Measurements from ENCODE around the gene PCDHGA12.
"Not testable (repeated sequence)": the region's sequence is repeated elsewhere in the genome, so short reads cannot be mapped to it uniquely, and the experiment has no call there.

The PCDHGA12 gene

GRCh38 chr5:141430332-141431113 is at the start of gene PCDHGA12:
PCDHGA12 (plus strand) TSS chr5:141430507; CDS start chr5:141430760, 253 bp downstream.
- DNase-seq (ENCODE audit: low read depth): no peak

- no peak for DNase-seq (ENCODE audit: low read depth)
Observed at GRCh38 chr5:141382469-141383294, 47.6 kb upstream of the PCDHGA12 start, which contains the start of gene PCDHGA7. PCDHGA7 (plus strand) TSS chr5:141382742; CDS start chr5:141382900, 158 bp downstream.

- DNase-seq (ENCODE audit: low read depth): no peak
Observed at GRCh38 chr5:141383345-141383744, 47.0 kb upstream of the PCDHGA12 start.

- no peak for DNase-seq (ENCODE audit: low read depth)
Observed at GRCh38 chr5:141384471-141385267, 45.6 kb upstream of the PCDHGA12 start.

- not testable (repeated sequence) for DNase-seq (ENCODE audit: low read depth)
Observed at GRCh38 chr5:141387557-141388311, 42.6 kb upstream of the PCDHGA12 start, which contains the start of gene PCDHGB4. PCDHGB4 (plus strand) TSS chr5:141387698; CDS start chr5:141387885, 187 bp downstream.

- no peak for DNase-seq (ENCODE audit: low read depth)
Observed at GRCh38 chr5:141388661-141389060, 41.6 kb upstream of the PCDHGA12 start.

- DNase-seq (ENCODE audit: low read depth): no peak
Observed at GRCh38 chr5:141389153-141390042, 40.9 kb upstream of the PCDHGA12 start.

- DNase-seq (ENCODE audit: low read depth): no peak
Observed at GRCh38 chr5:141392429-141393198, 37.7 kb upstream of the PCDHGA12 start, which contains the start of gene PCDHGA8. PCDHGA8 (plus strand) TSS chr5:141392633; CDS start chr5:141392814, 181 bp downstream.

GRCh38 chr5:141393267-141393666 is 37.0 kb upstream of the PCDHGA12 start:
- no peak for DNase-seq (ENCODE audit: low read depth)

GRCh38 chr5:141394401-141395187 is 35.7 kb upstream of the PCDHGA12 start:
- not testable (repeated sequence) for DNase-seq (ENCODE audit: low read depth)

GRCh38 chr5:141397756-141398551 is 32.4 kb upstream of the PCDHGA12 start, which contains the start of gene PCDHGB5:
PCDHGB5 (plus strand) TSS chr5:141397947; CDS start chr5:141398128, 181 bp downstream.
- not testable (repeated sequence) for DNase-seq (ENCODE audit: low read depth)

GRCh38 chr5:141398608-141399007 is 31.7 kb upstream of the PCDHGA12 start:
- no peak for DNase-seq (ENCODE audit: low read depth)

GRCh38 chr5:141399555-141400258 is 30.6 kb upstream of the PCDHGA12 start:
- DNase-seq (ENCODE audit: low read depth): no peak

GRCh38 chr5:141402553-141403243 is 27.6 kb upstream of the PCDHGA12 start, which contains the start of gene PCDHGA9:
PCDHGA9 (plus strand) TSS chr5:141402778; CDS start chr5:141402953, 175 bp downstream.
- no peak for DNase-seq (ENCODE audit: low read depth)

GRCh38 chr5:141403387-141403786 is 26.9 kb upstream of the PCDHGA12 start:
- DNase-seq (ENCODE audit: low read depth): no peak
